B cell (primary cell): Measurements from ENCODE around the gene CHRNA4.

Experiments
- CTCF ChIP-seq: fragments of 200-600 bp; IDR thresholded peaks from one replicate; pipeline ENCODE4 v1.8.0; 2022; ENCODE audit warnings: antibody characterized with exemption, mild to moderate bottlenecking
- EZH2 ChIP-seq: IDR thresholded peaks from 2 replicates; pipeline ENCODE4 v1.6.1; 2012; ENCODE audit warnings: borderline replicate concordance, low read depth, mild to moderate bottlenecking, moderate library complexity, low read length; ENCODE audit not compliant: insufficient read depth, poor library complexity, severe bottlenecking

GRCh38 chr20:63317061-63317460, 44.1 kb downstream of the CHRNA4 start:
- TF ChIP-seq CTCF (no peak), EZH2 (no peak)
